GM10266 (cell line): ENCODE results near the gene TGFA.

Experiments used
- DNase-seq: peaks from one replicate; pipeline ENCODE4 v3.0.0; 2012; ENCODE audit errors: extremely low spot score
- CTCF ChIP-seq: IDR thresholded peaks from 2 replicates; pipeline ENCODE4 v1.5.1; 2012; ENCODE audit warnings: mild to moderate bottlenecking, low read depth; ENCODE audit not compliant: control insufficient read depth, insufficient read depth; ENCODE audit errors: missing control alignments

Gene TGFA

DNA sequence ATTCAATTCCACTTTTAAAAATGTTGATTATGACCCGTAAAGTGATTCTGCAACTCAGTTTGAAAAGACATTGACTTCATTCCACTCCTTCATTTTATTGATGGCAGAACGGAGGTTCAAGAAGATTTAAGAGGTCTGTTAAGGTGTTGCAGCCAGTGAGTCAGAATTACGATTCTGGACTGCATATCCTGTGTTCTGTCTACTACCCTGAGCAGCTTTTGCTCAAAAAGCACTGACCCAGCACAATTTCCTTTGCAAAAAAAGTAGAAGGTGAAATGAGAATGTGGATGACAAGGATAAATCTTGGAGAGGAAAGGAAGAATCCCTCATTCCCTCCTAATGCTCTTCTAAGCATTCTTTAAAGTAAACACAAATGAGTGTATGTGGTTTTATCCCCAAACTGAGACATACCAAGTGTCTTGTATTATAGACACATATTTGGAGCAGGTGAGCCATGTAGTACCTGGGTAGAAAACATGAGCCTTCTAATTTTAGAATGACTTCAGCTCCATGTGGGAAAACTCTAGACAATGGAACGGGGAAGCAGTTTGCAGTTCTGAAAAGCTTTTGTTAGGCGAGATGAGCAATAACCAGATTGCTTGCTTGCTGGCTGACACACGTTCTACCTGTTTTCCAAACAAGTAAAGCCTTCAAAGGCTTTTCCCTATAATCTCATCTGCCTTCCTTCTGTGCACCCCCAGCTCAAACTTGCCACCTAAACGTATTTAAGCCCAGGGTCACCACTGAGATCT lies 44.7 kb downstream of the TGFA start:
- TF ChIP-seq CTCF = no peak
- no peak for DNase-seq

GRCh38 chr2:70505613-70506391 lies 47.8 kb downstream of the TGFA start:
- no peak for TF ChIP-seq CTCF
- DNase-seq = no peak

DNA sequence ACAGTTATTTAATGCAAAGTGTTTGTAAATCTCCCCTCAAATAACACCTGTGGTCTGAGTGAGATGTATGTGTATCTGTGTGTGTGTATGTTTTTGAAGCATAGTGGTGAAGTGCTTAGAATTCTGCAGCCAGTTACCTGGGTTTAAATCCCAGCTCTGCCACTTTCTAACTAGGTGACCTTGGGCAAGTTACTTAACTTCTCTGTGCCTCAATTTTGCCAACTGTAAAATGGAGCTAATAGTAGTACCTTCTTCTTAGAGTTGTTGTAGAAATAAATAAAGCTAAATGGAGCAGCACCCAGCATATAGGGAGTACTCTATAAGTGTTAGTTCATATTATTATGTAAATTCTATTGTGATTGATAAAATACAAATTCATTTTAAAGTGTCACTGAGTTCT lies 48.9 kb downstream of the TGFA start:
- no peak for DNase-seq
- TF ChIP-seq CTCF = no peak

DNA sequence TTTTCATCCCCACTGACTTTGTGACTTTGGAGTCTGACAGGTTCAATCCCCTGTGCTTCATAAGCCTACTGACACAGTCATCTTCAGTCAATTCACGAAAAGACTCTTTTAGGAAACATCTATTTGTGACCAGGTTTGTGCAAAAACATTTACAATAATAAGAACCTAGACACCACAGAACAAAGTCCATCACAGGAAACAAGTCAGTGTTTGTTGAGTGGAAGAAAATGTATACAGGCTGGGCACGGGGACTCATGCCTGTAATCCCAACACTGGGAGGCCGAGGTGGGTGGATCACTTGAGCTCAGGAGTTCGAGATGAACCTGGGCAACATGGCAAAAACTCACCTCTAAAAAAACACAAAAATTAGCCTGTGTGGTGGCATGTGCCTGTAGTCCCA lies 49.7 kb downstream of the TGFA start:
- DNase-seq = no peak
- no peak for TF ChIP-seq CTCF

GRCh38 chr2:70501728-70502127 lies 51.9 kb downstream of the TGFA start:
- TF ChIP-seq CTCF = no peak
- no peak for DNase-seq

DNA sequence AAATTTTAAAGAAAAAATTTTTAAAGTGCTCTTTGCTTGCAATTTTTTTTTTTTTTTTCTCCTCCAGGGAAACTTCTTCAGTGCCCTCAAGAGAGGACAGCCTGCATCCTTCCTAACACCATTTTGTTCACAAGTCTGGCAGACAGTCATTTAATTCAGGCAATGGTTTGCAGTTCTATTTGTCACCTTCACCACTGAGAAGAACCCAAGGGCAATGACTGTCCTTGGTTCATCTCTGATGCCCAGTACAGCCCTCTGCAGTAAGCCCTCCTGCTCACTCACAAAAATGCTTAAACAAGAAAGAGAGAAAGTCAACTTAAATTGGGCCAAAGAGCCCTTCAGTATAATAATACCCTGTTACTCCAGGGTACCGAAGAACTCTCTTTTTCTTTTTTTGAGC lies 52.4 kb downstream of the TGFA start:
- no peak for TF ChIP-seq CTCF

GRCh38 chr2:70499253-70499652 lies 54.4 kb downstream of the TGFA start:
- no peak for TF ChIP-seq CTCF
- DNase-seq = no peak

More for the DNA sequence above, 52.4 kb downstream of the TGFA start:
- DNase-seq = no peak
